Adrenal gland (tissue), 5 donors: ENCODE results near the gene ACTL7B.

ENCODE experiments used
- POLR2A ChIP-seq, 2 donors: fragments of 450-650 bp; IDR thresholded peaks; one replicate each; pipeline ENCODE4 v1.6.1; 2017; ENCODE audit warnings: antibody characterized with exemption in 2 of 2, mild to moderate bottlenecking in 2 of 2, moderate library complexity in 1 of 2
- TF ChIP-seq, protein P1 (sequence below), 6 experiments: fragments of 450-650 bp in 4 of 6; fragments of 200-600 bp in 2 of 6; sonication (generic) in 1 of 6; IDR thresholded peaks; 1 replicate in 5 of 6; 2 replicates in 1 of 6; pipeline versions ENCODE4 v1.5.1 to v1.8.0; 2016 to 2021; ENCODE audit warnings: antibody characterized with exemption in 6 of 6, mild to moderate bottlenecking in 2 of 6, moderate library complexity in 1 of 6
- donor health status: DM: no; HTN: no; CAD: no.

DNA sequence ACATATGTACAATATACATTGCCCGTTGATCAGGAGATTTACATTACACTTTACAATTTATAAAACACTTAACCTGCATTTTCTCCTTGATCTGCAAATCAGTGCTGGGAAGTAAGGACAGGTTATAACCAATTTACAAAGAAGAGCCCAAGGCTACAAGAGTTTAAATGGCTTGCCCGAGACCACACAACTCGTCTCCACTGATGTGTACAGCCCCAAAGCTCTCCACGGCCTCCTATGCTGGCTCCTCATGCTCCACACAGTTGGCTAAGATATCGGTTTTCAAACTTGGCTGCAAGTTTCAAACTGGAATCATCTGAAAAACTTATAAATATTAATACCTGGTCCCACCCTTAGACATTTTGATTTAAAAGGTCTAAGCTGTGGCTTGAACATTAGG, 10.3 kb downstream of the ACTL7B start:
- TF ChIP-seq, protein P1, sequence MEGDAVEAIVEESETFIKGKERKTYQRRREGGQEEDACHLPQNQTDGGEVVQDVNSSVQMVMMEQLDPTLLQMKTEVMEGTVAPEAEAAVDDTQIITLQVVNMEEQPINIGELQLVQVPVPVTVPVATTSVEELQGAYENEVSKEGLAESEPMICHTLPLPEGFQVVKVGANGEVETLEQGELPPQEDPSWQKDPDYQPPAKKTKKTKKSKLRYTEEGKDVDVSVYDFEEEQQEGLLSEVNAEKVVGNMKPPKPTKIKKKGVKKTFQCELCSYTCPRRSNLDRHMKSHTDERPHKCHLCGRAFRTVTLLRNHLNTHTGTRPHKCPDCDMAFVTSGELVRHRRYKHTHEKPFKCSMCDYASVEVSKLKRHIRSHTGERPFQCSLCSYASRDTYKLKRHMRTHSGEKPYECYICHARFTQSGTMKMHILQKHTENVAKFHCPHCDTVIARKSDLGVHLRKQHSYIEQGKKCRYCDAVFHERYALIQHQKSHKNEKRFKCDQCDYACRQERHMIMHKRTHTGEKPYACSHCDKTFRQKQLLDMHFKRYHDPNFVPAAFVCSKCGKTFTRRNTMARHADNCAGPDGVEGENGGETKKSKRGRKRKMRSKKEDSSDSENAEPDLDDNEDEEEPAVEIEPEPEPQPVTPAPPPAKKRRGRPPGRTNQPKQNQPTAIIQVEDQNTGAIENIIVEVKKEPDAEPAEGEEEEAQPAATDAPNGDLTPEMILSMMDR (IDR thresholded peaks at IDR 0.05), result no peak
- no peak for TF ChIP-seq POLR2A (IDR thresholded peaks at IDR 0.05)
